ENCODE results near the gene GNAT3. TPM values are rescaled to one million over a fixed set of nuclear protein-coding genes. Genes with fewer than 3 reads are reported as not detected.

The GNAT3 gene
- total RNA-seq, 1 donor from 2014 or later: 0.70 TPM

DNA sequence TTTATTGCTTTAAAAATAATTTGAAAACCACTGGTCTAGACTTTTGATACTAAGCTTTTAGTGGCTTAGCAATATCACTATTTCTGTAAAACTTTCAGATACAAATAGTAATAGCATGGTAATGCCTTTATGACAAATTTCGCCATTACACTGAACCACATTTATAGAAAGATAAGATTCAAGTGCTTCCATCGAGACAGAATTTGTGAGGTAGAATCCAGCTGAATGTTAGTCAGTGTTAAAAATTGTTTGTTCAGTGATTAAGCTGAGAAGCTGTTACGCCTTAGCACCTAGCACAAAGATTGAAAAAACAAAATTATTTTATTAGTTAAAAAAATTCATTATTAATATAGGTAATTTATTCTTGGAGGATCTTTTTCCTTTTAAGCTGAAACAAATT lies 36.5 kb downstream of the GNAT3 start:
- no peak for DNase-seq (ENCODE audit: extremely low spot score, unreplicated experiment)
- H3K4me3 Mint-ChIP-seq: no peak overlapping the region

DNA sequence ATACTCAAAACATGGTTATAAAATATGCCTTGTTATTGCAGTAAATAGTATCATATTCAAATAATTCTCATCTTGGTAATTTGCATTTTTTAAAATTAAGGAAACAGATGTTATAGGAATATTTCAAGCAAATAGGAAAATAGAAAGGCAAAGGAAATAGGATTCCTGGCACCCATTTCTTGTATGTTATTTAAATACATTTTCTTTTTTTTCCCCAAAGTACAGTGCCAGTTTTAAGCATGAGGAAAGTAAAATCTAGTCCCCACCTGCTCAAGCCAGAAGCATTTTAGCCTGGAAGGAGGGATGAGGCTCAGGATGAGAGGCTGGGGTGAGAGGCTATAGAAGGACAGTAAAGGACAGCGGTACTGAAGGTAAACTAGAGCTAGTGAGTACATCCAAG lies 38.1 kb downstream of the GNAT3 start:
- H3K27ac Mint-ChIP-seq: no peak overlapping the region
- no peaks in the 10 kb centered on the region for H3K4me1 Mint-ChIP-seq (ENCODE audit: unreplicated experiment)

More for the DNA sequence above, 36.5 kb downstream of the GNAT3 start:
- H3K27ac Mint-ChIP-seq: no peak overlapping the region
- no peaks in the 10 kb centered on the region for H3K9me3 Mint-ChIP-seq
- no peaks in the 10 kb centered on the region for H3K36me3 Mint-ChIP-seq
- no peaks in the 10 kb centered on the region for H3K27me3 Mint-ChIP-seq
- no peaks in the 10 kb centered on the region for H3K4me1 Mint-ChIP-seq (ENCODE audit: unreplicated experiment)
- TF ChIP-seq, protein P1, sequence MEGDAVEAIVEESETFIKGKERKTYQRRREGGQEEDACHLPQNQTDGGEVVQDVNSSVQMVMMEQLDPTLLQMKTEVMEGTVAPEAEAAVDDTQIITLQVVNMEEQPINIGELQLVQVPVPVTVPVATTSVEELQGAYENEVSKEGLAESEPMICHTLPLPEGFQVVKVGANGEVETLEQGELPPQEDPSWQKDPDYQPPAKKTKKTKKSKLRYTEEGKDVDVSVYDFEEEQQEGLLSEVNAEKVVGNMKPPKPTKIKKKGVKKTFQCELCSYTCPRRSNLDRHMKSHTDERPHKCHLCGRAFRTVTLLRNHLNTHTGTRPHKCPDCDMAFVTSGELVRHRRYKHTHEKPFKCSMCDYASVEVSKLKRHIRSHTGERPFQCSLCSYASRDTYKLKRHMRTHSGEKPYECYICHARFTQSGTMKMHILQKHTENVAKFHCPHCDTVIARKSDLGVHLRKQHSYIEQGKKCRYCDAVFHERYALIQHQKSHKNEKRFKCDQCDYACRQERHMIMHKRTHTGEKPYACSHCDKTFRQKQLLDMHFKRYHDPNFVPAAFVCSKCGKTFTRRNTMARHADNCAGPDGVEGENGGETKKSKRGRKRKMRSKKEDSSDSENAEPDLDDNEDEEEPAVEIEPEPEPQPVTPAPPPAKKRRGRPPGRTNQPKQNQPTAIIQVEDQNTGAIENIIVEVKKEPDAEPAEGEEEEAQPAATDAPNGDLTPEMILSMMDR (conservative IDR thresholded peaks at IDR 0.05): no peak

DNA sequence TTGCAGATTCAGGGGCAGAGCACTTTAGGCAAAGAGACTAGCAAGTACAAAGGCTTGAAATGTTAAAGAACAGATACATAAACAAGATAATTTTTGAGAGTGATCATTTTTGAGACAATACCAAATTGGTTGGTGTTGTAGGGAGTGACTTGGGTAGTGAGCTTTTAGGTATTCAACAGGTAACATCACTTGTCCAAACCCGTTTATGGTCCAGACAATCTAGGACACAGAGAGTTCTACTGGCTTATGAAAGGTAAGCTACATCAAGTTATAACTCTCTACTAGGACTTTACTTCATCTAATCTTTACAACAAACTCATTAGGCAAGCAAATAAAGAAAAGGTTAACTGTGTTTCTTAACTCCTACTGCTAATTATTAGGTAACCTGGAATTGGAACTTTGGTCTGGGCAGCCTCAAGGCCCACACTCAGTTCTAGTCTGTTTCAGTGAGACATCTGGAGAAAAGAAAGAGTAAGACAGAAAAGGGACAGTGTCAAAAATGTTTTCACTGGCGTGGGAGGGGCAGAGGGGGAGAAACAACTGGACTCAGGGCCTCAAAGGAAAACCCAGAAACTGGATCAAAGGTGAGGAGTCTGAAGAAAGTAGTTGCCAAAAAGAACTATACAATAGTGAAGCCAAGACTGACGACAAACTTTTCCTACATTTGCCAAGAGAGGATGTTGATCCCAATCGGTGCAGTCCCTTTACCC lies 39.2 kb downstream of the GNAT3 start:
- TF ChIP-seq, protein P1 (conservative IDR thresholded peaks at IDR 0.05): no peak

More for the DNA sequence above, 38.1 kb downstream of the GNAT3 start:
- no peaks in the 10 kb centered on the region for H3K9me3 Mint-ChIP-seq
- DNase-seq (ENCODE audit: extremely low spot score, unreplicated experiment): no peak
- no peaks in the 10 kb centered on the region for H3K27me3 Mint-ChIP-seq
- H3K36me3 Mint-ChIP-seq: no peaks in the 10 kb centered on the region
- TF ChIP-seq, protein P1 (conservative IDR thresholded peaks at IDR 0.05): no peak
- H3K4me3 Mint-ChIP-seq: no peak overlapping the region

DNA sequence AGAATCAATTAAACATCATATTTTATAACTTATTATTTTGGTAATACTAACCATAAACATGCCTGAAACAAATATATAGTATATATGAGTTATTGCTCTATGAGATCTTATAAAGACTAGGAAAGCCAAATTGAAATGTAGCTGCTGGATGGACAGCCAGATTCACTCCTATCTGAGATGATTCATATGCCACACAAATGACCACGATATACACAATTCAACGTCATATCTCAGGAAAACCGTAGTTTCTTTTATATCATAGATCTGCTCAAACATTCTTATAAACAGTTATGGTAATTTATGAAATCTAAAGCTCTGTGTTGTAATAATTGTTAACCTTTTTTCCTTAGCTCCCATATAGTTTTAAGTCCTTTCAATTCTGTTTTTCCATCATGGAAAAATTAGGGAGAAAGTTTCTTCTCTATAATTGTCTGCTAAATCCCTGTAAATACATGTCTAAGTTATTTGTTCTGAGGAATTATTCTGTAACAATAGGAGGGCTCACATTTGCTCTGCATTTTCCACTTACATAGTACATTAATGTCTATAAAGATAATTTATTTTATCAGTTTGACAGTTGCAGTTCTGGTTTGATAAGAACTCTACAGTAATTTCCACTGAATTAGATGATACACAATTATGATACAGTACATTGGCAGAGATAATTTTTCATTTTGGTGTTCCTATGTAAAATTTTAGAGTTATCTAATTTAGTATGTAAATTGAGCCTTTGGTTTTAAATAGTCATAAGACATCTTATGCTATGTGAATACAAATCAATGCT lies 42.7 kb downstream of the GNAT3 start:
- Mint-ChIP-seq H3K27me3 (no peaks in the 10 kb centered on the region), H3K36me3 (no peaks in the 10 kb centered on the region), H3K27ac (no peak overlapping the region), H3K9me3 (no peaks in the 10 kb centered on the region), H3K4me1 (ENCODE audit: unreplicated experiment) (no peaks in the 10 kb centered on the region), H3K4me3 (no peak overlapping the region)
- TF ChIP-seq, protein P1 (conservative IDR thresholded peaks at IDR 0.05): no peak
- DNase-seq (ENCODE audit: extremely low spot score, unreplicated experiment): no peak

More for the DNA sequence above, 39.2 kb downstream of the GNAT3 start:
- no peaks in the 10 kb centered on the region for H3K9me3 Mint-ChIP-seq
- no peaks in the 10 kb centered on the region for H3K27me3 Mint-ChIP-seq
- no peaks in the 10 kb centered on the region for H3K36me3 Mint-ChIP-seq
- H3K4me3 Mint-ChIP-seq: no peak overlapping the region
- no peak for DNase-seq (ENCODE audit: extremely low spot score, unreplicated experiment)
- no peaks in the 10 kb centered on the region for H3K4me1 Mint-ChIP-seq (ENCODE audit: unreplicated experiment)
- H3K27ac Mint-ChIP-seq: no peak overlapping the region

DNA sequence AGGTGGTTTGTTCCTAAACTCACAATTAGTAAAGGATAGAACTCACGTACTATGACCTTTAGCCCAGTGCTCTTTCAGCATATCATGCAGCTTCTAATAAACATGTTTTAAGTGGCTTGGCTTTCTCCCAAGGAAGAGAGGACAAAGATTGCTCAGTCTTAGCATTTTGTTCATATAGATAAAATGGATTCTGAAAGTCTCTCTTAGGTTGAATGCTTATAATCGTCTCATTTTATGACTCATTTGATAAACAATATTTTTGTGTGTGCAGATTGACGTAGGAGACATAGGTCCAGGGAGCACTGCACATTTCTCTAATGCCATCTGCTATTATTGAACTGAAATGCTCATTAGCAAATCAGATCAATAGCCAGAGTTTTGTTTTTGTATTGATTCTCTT lies 44.8 kb downstream of the GNAT3 start:
- Mint-ChIP-seq H3K4me1 (ENCODE audit: unreplicated experiment) (no peaks in the 10 kb centered on the region), H3K27ac (no peak overlapping the region), H3K4me3 (no peak overlapping the region), H3K9me3 (peaks cover 3% of the 10 kb centered on the region), H3K27me3 (no peaks in the 10 kb centered on the region), H3K36me3 (no peaks in the 10 kb centered on the region)
- DNase-seq (ENCODE audit: extremely low spot score, unreplicated experiment): no peak
- TF ChIP-seq, protein P1 (conservative IDR thresholded peaks at IDR 0.05): no peak
